Right ventricle myocardium superior (tissue), 1 donor: ENCODE data around the gene C10orf120. TPM values are rescaled to one million over a fixed set of nuclear protein-coding genes. Genes with fewer than 3 reads are reported as not detected.

ENCODE experiments used
- ATAC-seq: fragments of 200-7000 bp; cut with Tn5 transposase; one replicate; pipeline ENCODE4 v1.9.1; 2020; ENCODE audit warnings: mild to moderate bottlenecking; ENCODE audit not compliant: poor library complexity
- DNase-seq: peaks from one replicate; pipeline ENCODE4 v3.0.0-alpha.2; 2020
- intact Hi-C: fragments of 100-400 bp; cut with DNase I; formaldehyde crosslinking; loops from one replicate; pipeline ENCODE4 v1.11.2; 2022
- total RNA-seq: library from RNA; stranded (reverse); fragmentation: NEBNext Ultra II Directional; extraction: Animal tissue kit (Norgen Biotek cat#: 25700); gene quantifications from one replicate; pipeline ENCODE4 v1.2.1, GENCODE V29; 2021
- donor health status: DM: no; HTN: yes; CAD: no; lungs with severe emphysema.

Gene C10orf120
- total RNA-seq, 1 donor from 2014 or later: not detected

GRCh38 chr10:122707535-122707934 is 7.9 kb upstream of the C10orf120 start:
- intact Hi-C loops: loop anchor here (10.0 kb wide), 1 partner anchor 423 kb away; no protein-coding TSS in a partner anchor
- DNase-seq (no peak), ATAC-seq (no peak)

GRCh38 chr10:122706947-122707346 is 7.3 kb upstream of the C10orf120 start:
- DNase-seq: peak; percentile 54
- ATAC-seq: no peak
- intact Hi-C loops: loop anchor here (10.0 kb wide), 1 partner anchor 422 kb away; no protein-coding TSS in a partner anchor

- DNase-seq (no peak), ATAC-seq (no peak)
- intact Hi-C loops: loop anchor here (10.0 kb wide), 1 partner anchor 422 kb away; no protein-coding TSS in a partner anchor
These were observed 6.8 kb upstream of the C10orf120 start for GRCh38 chr10:122706467-122706866.

DNA sequence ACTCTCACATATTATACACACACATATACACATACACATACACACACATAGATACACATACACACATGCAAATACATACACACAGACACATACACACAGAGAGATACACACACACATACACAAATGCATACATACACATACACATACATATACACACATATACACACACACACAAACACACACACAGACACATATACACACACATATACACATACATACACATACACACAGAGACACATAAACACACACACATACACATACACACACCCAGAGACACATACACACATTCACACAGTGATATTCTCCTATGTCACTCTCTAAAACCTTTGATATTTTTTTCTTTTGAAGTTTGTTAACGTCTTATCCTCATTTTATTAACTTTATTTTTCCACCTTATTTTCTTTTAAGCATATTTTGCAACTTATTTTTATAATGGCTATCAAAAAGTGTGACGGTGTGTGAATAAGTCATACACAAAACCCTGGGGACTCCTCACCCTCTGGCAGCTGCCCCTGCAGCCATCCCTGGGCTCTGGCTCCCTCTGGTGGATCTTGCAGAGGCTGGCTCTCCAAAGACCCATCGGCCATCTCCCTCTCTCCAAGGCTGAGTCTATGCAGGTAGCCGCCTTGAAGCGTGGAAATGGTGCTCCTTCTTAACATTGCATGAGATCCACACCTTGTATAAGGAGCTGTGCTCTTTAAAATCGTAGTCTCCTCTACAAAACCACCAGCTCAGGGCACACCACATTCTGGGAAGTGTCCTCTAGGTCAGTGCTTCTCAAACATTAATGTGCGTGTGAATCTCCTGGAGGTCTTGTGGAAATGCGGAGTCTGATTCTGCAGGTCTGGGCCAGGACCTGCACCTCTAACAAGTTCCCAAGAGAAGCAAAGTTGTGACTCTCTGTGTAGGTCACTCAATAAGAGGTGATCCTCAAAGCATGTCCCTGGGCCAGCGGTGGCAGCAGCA is 4.1 kb upstream of the C10orf120 start:
- ATAC-seq (peak; percentile 97), DNase-seq (peak; percentile 82)
- intact Hi-C loops: loop anchor here (5.0 to 10.0 kb wide), 3 partner anchors 56 to 419 kb away; no protein-coding TSS in a partner anchor

- DNase-seq (no peak), ATAC-seq (no peak)
- intact Hi-C loops: loop anchor here (5.0 to 10.0 kb wide), 3 partner anchors 55 to 417 kb away; no protein-coding TSS in a partner anchor
These were observed 2.6 kb upstream of the C10orf120 start for GRCh38 chr10:122702275-122702674.

- DNase-seq: no peak
- ATAC-seq: no peak
- intact Hi-C loops: loop anchor here (5.0 to 10.0 kb wide), 3 partner anchors 54 to 417 kb away; no protein-coding TSS in a partner anchor
These were observed 2.0 kb upstream of the C10orf120 start for GRCh38 chr10:122701652-122702051.

- no peak for DNase-seq
- ATAC-seq: no peak
- intact Hi-C loops: no loop called here
These were observed 3.0 kb downstream of the C10orf120 start for GRCh38 chr10:122696687-122697086.

DNA sequence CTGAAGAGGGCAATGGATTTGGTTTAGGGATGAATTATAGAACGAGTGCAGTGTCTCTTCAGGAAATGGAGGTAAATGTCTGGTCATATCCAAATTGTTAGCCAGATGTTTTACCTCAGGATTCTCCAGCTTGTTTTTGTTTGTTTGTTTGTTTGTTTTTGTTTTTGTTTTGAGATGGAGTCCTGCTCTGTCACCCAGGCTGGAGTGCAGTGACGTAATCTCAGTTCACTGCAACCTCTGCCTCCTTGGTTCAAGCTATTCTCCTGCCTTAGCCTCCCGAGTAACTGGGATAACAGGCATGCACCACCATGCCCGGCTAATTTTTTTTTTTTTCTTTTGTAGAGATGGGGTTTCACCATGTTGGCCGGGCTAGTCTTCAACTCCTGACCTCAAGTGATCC is 6.9 kb downstream of the C10orf120 start:
- no peak for ATAC-seq
- intact Hi-C loops: no loop called here
- no peak for DNase-seq

- intact Hi-C loops: no loop called here
- DNase-seq (no peak), ATAC-seq (peak; percentile 59)
These were observed 10.4 kb downstream of the C10orf120 start for GRCh38 chr10:122689146-122689820.

GRCh38 chr10:122688293-122688989 is 11.2 kb downstream of the C10orf120 start:
- DNase-seq: no peak
- ATAC-seq: peak; percentile 88
- intact Hi-C loops: no loop called here

DNA sequence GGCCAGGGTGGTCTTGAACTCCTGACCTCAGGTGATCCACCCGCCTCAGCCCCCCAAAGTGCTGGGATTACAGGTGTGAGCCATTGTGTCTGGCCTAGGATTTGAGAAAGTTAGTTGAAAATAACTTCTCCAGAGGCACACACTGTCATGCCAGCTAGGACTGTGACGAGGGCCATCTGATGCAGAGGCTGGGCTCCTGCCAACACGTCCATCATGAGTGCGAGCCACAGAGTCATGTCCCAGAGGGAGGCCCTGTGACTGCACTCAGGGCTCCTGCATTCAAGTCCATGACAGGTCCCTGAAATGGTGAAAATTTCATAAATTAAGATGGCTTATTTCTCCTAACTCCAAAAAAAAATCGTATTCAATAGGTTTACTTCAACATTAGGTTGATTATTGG is 17.1 kb downstream of the C10orf120 start:
- intact Hi-C loops: no loop called here
- ATAC-seq: peak; percentile 75
- DNase-seq: peak; percentile 61

GRCh38 chr10:122678266-122678665 is 21.4 kb downstream of the C10orf120 start:
- ATAC-seq: no peak
- no peak for DNase-seq

DNA sequence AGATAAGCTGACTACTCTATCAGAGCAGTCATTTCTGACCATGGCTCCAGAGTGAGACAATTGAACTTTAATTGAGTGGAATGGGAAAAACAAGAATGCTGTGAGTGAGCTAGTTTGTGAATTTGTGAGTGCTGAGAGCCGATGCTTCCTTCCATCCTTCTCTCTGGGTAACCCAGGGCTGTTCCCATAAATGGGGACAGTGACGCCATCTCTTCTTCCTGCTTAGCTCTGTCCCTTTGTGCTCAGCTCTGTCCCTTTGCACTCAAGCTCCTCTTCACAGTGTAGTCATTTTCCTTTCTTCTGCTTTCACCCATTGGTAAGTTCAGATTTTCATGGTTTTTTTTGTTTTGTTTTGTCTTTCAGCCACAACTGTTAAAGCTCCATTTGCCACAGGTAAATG is 24.4 kb downstream of the C10orf120 start:
- no peak for DNase-seq
- intact Hi-C loops: no loop called here
- ATAC-seq: peak; percentile 41

More at GRCh38 chr10:122678266-122678665, 21.4 kb downstream of the C10orf120 start:
- intact Hi-C loops: no loop called here

- intact Hi-C loops: no loop called here
- ATAC-seq (peak; percentile 80), DNase-seq (peak; percentile 57)
These were observed 24.9 kb downstream of the C10orf120 start for GRCh38 chr10:122674781-122675180.

GRCh38 chr10:122673731-122674130 is 25.9 kb downstream of the C10orf120 start:
- no peak for DNase-seq
- no peak for ATAC-seq
- intact Hi-C loops: no loop called here

- intact Hi-C loops: no loop called here
- ATAC-seq: no peak
- no peak for DNase-seq
These were observed 26.4 kb downstream of the C10orf120 start for GRCh38 chr10:122673269-122673668.

- ATAC-seq (no peak), DNase-seq (no peak)
- intact Hi-C loops: no loop called here
These were observed 27.0 kb downstream of the C10orf120 start for GRCh38 chr10:122672655-122673054.

DNA sequence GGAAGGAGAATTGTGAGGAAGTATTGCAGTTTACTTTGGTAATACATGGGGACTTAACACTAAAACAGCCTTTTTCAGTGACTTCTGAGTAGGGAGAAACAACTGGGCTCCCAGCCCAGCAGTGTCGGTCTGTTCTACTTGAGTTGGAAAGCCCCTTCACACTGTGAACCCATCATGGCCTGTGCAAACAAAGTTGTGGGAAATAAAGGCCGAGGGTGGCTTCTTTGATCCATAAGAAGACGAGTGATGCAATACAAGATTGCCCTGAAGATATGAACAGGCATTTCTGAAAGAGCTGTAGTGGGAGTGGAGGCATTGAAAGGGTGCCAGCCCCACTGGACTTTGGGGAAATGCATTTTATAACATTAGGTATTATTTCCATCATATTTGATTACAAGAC is 28.3 kb downstream of the C10orf120 start:
- ATAC-seq (no peak), DNase-seq (no peak)
- intact Hi-C loops: no loop called here

- intact Hi-C loops: no loop called here
- DNase-seq (no peak), ATAC-seq (no peak)
These were observed 29.8 kb downstream of the C10orf120 start for GRCh38 chr10:122669842-122670241.
